H1 (cell line): ENCODE measurements around the gene PLXNA4. TPM values are rescaled to one million over a fixed set of nuclear protein-coding genes. Genes with fewer than 3 reads are reported as not detected.

Experiments
- ASH2L ChIP-seq: fragments of 200-600, 300-600 bp; sonication (generic); IDR thresholded peaks from one replicate; pipeline ENCODE4 v1.7.1; 2017; ENCODE audit warnings: low read length
- ATF2 ChIP-seq: IDR thresholded peaks from 2 replicates; pipeline ENCODE4 v1.6.1; 2012; ENCODE audit warnings: low read length, inconsistent platforms
- BCL11A ChIP-seq, 2 experiments: IDR thresholded peaks; one replicate each; pipeline ENCODE4 v1.6.1; 2011; ENCODE audit warnings: low read depth in 2 of 2, low read length in 2 of 2, mild to moderate bottlenecking in 2 of 2
- CHD1 ChIP-seq: IDR thresholded peaks from 2 replicates; pipeline ENCODE4 v1.6.1; 2012; ENCODE audit warnings: low read depth, low read length, improper control_type of control experiment
- CHD7 ChIP-seq: fragments of 300-600 bp; sonication (generic); IDR thresholded peaks from 2 replicates; pipeline ENCODE4 v1.7.1; 2012; ENCODE audit warnings: low read length, moderate library complexity, mild to moderate bottlenecking, inconsistent platforms; ENCODE audit not compliant: insufficient replicate concordance
- CTBP2 ChIP-seq: IDR thresholded peaks from 2 replicates; pipeline ENCODE4 v1.7.0; 2011; ENCODE audit warnings: borderline replicate concordance, mild to moderate bottlenecking, moderate library complexity, mixed read lengths, low read length; ENCODE audit not compliant: insufficient read depth, insufficient read length
- EZH2 ChIP-seq: fragments of 200-600 bp; sonication (generic); IDR thresholded peaks from 2 replicates; pipeline ENCODE4 v1.7.1; 2012; ENCODE audit warnings: low read depth, mild to moderate bottlenecking, moderate library complexity, low read length, inconsistent platforms; ENCODE audit not compliant: severe bottlenecking
- polyA plus RNA-seq, 7 experiments: library from polyadenylated mRNA; depleted of rRNA in 3 of 7; stranded (reverse) in 5 of 7; unstranded in 2 of 7; fragments of >200 nt in 5 of 7; fragments of 200-250 nt in 2 of 7; gene quantifications; 1 replicate in 5 of 7; 2 replicates in 1 of 7; 4 replicates in 1 of 7; pipeline versions ENCODE4 v1.2.1 to v1.2.3, GENCODE V29; 2011 to 2013; ENCODE audit warnings: missing spikeins in 2 of 7, mixed read lengths in 2 of 7
- total RNA-seq: library from RNA; stranded (reverse); fragmentation: NEBNext Ultra II Directional; extraction: Animal tissue kit (Norgen Biotek cat#: 25700); gene quantifications from 2 replicates; pipeline ENCODE4 v1.2.1, GENCODE V29; 2021
- TF ChIP-seq, protein P1 (sequence below): IDR thresholded peaks from 2 replicates; pipeline ENCODE4 v1.6.1; 2012; ENCODE audit warnings: inconsistent platforms

The PLXNA4 gene
- total and polyA plus RNA-seq, 2 of the 8 experiments (the other 6 are each of a cell fraction or from before 2014, with no cell fraction given): 0.76 to 0.79 TPM

DNA sequence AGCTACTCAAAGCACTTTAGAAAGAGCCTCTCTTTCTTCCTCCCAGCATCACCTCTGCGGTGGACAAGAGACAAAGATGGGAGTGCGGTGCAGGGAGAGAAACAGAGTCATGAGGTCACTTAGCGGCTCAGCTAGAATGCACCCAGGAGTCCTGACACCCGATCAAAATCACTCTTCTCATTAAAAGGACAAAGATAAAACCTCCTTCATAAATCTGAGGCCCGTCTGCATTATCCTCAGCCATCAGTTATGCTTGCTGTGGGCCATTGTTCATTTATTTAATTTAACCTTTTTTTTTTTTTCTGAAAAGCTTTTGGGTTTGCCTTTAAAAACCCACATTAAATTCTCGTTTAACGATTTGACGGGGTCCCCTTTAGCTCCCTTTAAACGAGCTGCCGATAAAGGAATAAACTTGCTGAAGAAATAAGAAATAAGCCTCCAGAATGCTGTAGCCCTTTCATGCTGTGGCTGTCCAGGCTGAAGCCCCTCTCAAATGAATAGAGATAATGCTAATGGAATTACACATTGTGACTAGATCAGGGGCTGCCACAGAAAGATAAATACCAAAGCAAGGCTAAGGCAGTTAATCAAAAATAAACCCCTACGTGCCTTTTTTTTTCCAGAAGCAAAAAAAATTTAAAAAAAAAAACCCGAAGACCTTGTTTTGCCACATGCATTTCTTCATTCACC is 16.1 kb upstream of the PLXNA4 start (continued):
- TF ChIP-seq CHD7: no peak
- no peak for TF ChIP-seq BCL11A (IDR thresholded peaks at IDR 0.05; ENCODE audit: low read depth in 2 of 2, low read length in 2 of 2)
- no peak for TF ChIP-seq ATF2
- TF ChIP-seq, protein P1, sequence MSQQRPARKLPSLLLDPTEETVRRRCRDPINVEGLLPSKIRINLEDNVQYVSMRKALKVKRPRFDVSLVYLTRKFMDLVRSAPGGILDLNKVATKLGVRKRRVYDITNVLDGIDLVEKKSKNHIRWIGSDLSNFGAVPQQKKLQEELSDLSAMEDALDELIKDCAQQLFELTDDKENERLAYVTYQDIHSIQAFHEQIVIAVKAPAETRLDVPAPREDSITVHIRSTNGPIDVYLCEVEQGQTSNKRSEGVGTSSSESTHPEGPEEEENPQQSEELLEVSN: no peak
- TF ChIP-seq ASH2L: no peak
- no peak for TF ChIP-seq CHD1
- TF ChIP-seq CTBP2: no peak
- TF ChIP-seq EZH2: no peak
